Colon (tissue), 2 donors: ENCODE data around the gene JPH3.

Experiments
- FAIRE-seq: peaks from 2 replicates; lab custom pipeline; 2012; peaks lifted over from hg19 to GRCh38; lab: Jason Lieb, UNC
- donor health status: control.
- donor health status: control.

The JPH3 gene

DNA sequence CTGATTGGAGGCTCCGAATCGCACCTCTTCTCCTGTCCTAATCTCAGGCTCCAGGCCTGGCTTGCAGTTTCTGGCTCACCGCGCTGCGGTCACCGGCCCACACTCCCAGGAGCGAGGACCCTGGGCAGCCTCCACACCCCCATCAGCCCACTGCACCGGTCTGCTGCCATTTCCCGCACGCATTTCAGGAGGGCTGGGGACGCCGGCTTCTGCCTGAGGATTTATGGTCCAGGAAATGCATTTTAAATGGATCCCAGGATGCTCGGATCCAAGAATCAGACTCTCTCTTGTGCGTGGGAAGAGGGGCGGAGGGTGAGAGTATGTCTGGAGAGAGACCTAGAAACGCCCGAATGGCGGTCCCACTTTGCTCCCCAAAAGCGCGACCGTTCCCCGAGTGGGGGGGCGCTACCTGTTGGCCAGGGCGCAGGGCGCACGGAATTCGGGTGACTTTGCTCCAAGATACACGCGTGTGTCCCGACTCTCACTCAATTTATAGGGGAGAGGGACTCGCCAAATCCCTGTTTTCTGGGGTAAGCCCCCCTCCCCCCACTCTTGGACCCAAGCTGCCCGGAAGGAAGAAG, 817 bp upstream of the JPH3 start:
- no peak for FAIRE-seq

DNA sequence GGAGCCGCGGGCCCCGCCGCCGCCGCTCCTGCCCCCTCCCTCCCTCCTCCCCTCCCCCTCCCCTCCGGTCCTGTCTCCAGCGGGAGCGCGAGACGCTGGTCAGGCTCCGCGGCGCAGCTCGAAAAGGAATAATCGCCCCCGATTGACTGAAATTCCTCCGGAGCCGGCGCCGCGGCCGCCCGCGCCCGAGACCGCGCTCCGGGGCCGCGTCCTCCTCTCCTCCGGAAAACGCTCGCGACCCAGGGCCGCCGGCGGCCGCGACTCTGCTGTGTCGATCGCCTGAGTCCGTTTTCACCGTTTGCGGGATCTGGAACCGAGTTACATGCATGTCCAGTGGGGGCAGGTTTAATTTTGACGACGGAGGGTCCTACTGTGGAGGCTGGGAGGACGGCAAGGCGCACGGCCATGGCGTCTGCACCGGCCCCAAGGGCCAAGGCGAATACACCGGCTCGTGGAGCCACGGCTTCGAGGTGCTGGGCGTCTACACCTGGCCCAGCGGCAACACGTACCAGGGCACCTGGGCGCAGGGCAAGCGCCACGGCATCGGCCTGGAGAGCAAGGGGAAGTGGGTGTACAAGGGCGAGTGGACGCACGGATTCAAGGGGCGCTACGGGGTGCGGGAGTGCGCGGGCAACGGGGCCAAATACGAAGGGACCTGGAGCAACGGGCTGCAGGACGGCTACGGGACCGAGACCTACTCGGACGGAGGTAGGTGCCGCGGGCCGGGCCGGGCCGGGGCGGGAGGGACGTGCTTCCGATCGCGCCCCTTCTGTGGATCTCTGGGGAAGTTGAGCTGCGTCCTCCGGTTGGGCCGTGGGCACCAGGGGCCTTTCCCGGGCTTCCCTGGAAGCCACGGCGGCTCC, 744 bp downstream of the JPH3 start:
- no peak for FAIRE-seq

DNA sequence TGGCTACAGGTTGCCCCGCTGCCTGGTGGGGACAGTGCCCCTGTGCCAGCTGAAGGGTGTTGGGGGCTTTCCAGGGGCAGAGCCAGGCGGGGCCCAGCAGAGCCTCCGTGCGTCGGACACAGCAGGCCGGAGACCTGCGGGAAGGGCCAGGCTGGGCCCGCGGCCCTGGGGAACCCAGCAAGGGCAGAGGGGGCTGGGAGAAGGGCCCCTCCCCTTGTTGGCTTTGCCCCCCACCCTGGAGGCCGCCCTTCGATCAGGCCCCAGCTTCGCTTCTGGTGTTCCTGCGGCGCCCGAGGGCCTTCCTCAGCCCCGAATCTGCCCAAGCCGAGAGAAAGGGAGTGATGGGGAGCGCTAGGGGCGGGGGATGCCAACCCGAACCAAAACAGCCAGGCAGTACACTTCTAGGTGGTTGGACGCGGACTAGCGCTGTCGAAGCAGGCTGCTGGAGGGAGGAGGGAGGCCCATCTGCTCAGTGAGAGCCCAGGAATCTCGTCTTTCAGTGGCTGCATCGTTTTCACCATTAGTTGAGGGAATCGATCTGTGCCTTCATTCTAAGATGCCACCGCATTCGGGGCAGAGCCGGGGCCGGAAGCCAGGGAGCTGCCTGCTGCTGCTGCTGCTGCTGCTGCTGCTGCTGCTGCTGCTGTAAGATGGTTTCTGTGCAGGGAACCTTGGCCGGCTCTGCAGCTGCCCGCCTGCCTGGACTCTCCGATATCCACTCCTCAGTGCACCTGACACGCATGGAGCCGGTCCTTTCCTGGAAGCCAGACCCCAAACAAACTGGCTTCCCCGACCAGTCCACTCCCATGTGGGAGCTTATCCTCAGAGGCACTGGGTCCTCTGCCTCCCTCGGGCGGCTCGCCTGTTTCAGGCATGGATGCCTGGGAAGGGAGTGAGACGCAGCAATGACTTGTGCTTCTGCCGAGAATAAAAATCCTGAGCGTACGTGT, 1.7 kb downstream of the JPH3 start:
- no peak for FAIRE-seq

DNA sequence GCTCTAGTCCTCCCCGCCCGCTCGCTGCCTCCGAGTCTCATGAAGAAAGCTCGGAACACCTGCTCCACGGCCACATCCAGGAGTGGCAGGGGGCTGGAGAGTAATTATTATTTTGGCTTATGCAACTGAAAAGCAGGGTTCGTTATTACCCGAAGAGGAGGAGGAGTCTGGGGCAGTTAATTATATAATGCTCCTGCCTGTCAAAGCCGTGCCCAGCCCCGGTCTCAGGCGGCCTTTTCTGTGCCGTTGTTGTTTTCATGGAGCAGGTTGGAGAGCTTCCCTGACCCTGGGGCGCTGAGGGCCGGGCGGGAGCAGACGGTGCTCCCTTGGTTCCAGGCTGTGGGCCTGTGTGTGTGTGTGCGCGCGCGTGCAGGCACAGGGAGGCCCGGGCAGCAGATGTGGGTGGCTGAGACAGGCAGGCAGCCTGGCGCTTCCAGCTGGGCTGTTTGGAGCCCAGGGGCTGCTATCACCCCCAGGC, 2.4 kb downstream of the JPH3 start:
- no peak for FAIRE-seq

DNA sequence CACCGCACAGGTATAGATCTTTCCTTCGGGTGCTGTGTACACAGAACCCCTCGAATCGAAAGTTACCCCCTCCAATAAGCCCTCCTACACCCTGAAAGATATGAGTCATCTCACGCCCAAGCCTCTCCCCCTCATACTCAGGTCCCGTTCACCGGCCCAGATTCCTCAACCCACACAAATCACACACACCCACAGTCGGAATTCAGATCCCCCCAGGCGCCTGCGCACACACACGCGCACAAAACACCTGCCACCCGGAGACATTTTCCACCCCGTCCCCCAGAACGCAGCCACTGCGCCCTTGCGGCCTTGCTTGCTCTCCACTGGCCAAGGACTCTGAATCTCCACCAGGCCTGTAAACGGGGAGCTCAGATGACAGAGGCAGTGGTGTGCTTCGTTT, 4.9 kb downstream of the JPH3 start:
- FAIRE-seq: no peak

DNA sequence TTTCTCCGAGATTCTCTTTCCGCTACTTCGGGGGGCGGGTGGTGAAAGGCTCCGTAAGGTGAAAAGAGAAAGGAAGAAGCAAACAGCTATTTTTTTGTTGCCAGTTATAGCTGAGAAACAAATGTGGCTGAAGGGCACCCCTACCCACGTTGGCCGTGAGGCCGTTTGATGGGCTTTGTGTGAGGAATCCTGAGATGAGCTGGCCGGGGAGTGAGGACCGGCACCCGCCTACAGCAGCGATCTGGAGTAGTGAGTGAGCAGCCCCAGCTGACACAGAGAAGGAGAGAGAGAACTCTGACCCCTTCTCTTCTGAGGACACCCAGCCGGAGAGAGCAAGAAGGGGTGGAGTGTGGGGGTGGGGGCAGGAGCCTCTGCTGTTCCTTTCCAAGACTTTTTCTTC, 5.6 kb downstream of the JPH3 start:
- FAIRE-seq: no peak

DNA sequence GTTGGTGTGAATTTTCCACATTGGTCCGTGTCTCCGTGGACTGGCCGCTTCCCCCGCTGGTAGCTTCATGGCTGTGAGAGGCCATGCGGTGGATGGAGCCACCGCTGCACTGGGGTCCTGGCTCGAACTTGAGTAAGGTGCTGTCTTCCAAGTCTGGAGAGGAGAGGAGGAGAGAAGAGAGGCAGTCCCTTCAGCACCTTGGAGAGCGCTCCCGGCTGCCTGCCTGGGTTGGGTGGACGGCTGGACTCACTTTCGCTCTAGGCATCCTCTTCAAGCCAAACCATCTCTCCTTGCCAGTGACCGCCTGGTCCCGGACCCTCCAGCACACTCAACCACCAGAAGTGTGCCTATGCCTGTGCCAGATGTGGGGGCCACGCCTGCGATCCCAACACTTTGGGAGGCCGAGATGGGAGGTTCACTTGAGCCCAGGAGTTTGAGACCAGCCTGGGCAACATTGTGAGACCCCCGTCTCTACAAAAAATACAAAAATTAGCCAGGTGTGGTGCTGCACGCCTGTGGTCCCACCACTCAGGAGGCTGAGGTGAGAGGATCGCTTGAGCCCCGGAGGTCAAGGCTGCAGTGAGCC, 6.2 kb downstream of the JPH3 start:
- no peak for FAIRE-seq

DNA sequence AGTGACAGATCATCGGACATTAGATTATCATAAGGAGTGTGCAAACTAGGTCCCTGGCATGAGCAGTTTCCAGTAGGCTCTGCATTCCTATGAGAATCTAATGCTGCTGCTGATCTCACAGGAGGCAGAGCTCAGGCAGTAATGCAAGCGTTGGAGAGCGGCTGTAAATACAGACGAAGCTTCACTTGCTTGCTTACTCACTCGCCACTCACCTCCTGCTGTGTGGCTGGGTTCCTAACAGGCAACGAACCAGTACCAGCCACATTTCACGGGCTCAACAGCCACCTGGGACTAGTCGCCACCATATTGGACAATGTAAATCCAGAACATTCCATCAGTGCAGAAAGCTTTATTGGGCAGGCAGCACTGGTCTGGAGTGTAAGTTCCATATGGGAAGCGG, 7.7 kb downstream of the JPH3 start:
- FAIRE-seq: no peak

DNA sequence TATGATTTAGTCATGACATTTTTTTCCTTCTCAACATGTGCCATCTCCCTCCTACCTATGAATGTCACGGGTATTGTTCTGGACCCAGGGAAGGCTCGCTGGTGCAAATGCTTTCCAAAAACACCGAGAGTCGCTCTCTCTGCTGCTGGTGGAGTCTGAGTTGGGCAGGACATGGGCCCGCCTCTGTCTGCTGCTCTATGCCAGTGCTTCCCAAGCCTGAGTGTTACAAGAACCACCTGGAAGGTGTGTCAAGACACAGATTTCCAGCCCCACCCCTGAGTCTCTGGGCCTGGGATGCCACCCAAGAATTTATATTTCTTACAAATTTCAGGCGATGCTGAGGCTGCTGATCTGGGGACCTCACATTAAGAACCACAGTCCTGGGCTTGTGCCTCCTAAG, 9.1 kb downstream of the JPH3 start:
- FAIRE-seq: no peak

DNA sequence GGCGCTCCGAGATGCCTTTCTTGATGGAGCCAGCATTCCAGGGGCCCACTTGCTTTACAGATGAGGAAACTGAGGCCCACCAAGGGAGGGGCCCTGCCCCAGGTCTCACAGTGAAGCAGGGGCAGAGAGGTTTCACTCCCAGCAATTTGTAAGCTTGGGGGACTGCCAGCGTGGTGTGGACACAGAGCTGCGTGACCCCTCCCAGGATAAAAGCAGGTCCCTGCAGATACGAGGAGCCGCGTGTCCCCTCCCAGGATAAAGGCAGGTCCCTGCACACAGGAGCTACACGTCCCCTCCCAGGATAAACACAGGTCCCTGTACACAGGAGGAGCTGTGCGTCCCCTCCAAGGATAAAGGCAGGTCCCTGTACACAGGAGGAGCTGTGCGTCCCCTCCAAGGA, 11.7 kb downstream of the JPH3 start:
- no peak for FAIRE-seq

DNA sequence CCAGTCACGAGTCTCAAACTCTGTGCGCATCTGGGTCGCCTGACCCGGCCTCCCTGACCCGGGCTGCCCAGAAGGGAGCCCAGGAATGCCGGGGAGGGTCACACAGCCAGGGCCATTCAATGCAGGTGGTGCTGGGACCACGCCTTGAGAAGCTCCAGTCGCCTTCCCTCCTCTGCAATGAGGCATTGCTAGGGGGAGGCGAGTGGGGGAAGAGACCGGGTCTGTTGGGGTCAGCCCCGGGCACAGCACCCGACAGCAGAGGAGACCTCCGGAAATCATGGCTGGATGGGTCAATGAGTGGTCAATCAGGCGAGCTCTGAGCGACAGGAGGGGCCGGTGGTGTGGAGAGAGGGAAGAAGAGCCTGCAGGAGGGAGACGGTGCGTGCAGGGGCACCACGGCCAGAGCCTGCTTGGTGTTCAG, 13.3 kb downstream of the JPH3 start:
- FAIRE-seq: no peak

DNA sequence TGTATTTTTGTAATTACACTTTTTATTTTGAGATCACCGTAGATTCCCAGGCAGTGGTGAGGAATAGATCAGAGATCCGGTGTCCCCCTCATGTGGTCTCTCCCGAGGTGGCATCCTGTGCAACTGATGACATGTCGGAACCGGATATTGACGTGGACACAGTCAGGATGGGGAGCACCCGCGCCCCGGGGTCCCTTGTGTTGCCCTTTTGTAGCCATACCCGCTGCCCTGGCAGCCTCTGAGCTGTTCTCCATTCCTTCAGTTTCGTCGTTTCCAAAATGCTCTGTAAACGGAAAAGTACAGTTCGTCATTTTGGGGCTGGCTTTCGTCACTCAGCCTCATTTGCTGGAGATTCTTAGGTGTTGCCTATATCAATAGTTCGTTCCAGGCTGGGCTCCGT, 14.2 kb downstream of the JPH3 start:
- no peak for FAIRE-seq

DNA sequence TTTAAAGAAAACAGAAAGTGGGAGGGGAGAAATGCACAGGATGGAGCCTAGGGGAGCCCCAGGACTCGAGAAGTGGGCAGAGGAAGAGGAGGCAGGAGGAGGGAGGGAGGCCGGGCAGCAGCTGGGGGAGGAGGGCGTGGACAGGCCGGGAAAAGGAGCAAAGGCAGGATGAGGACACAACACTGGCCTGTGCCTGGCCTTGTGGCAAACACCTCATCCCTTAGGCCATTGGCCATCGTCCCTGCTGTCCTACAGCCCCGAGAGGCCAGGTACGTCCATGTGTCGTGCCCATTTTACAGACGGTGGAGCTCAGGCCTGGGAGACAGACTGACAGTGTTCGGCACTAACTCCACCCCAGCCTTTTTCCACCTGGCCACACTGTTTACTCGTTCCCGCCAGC, 15.9 kb downstream of the JPH3 start:
- no peak for FAIRE-seq

DNA sequence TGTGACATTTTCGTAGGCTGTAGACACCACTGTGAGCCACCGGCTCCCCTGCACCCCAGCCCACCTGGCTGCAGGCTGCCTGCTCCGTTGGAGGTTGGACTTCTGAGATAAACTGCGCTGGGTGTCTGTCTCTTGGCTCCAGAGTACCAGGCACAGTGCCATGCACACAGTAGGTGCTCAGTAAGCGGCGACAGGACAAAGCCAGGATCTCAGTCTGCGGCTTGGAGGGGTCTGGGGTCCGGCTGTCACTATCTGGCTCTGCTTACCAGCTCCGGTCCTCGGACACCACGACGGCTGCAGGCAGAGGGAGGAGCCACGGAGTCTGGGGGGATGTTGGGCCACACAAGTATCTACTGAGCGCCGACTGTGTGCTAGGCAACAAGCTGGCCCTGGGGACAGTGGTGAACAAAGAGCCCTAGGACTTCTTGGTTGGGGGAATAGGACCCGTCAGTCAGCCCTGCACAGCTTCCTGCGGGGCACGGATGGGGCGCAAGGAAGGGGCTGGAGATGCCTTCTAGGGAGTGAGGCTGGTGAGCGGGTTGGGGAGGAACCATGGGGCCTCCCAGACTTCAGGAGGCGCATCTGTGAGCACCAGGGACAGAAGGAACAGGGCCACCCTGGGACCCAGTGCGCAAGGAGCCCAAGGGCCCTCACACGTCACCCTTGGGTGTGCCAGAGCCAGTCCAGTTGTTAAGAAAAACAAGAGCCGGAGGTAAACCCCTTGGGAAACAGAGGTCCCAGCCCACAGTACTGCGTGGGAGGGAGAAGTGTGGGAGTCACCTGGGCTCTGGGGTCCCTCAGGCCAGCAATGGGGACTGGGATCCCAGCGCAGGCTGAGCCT, 17.3 kb downstream of the JPH3 start:
- no peak for FAIRE-seq

DNA sequence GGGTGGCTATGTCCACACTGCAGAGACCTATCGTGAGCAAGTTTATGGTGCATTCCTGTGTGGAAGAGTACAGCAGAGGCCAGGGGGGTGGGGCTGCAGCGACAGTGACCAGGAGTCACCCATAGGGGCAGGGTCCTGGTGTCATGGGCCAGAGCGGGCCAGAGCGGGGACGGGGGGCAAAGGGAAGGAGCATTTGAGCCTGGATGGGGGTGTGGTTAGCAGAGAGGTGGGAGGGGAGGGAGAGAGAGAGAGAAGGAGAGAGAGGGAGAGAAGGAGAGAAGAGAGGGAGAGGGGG, 17.8 kb downstream of the JPH3 start:
- FAIRE-seq: no peak

DNA sequence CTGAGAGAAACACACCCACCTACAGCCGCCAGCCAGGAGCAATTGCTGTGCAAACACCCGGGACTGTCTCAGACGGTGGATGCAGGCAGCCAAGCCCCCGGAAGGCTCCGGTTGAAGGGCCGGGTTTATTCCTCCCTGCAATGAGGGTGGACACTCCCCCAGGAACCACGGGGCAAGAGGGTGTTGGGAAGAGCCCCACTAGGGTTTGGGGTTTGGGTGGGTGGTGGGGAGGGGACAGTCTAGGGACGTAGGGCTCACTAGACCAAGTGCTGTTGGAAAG, 19.2 kb downstream of the JPH3 start:
- FAIRE-seq: no peak

DNA sequence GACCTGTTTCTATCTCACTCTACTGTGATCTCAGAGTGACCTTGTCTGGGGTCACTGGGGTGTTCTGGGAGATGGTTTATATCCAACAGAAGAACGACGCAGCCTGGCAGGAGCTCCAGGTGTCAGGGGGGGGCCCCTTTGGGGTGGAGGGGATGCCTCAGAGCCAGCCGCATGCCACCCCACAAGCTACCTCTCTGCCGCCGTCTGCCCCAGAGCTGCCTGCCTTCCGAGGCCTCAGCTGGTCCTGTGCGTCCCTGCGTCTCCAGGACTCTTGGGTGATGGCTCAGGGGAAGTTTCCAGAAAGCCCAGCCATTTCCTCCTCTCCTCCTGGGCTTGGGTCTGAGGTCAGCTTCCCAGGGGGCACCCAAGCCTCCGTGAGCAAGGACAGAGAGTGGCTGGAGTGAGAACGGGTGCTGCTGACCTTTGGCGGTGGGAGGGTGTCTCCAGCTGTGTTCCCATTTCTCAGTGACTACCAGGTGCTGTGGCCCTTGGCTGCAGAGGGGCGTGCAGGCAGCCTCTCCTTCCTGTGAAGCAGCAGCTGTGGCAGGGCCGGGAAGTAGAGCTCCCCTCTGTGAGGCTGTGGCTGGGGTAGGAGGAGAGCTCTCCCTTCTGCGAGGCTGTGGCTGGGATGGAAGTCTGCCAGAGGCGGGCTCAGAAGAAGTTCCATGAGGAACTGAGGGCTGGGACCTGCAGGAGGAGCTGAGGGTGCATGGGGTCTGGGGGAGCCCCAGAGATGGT, 19.8 kb downstream of the JPH3 start:
- FAIRE-seq: no peak

DNA sequence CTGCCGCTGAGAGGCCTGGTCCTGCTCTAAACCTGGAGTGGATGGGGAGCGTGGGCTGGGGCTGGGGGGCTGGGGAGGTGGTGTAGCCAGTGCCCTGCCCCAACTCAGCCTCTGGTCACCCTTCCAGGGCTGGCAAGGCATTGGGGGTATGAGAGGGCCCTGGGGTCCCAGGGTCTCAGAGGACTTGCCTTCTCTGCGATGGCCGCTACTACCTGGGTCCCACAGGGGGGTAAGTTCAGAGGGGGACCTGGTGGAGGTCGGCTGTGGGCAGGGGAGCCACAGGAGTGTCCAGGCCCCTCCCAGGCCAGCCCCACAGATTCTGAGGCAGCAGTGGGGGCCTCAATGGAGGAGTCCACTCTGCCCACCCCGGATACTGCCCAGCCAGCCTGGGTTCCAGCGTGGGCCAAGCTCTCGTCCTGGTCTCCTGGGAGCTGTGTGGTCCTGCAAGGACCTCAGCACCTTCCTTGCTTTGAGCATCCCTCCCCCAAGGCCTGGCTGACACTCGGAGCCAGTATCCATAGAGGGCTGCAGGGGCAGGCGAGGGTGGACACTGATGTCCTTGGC, 20.5 kb downstream of the JPH3 start:
- FAIRE-seq: no peak

DNA sequence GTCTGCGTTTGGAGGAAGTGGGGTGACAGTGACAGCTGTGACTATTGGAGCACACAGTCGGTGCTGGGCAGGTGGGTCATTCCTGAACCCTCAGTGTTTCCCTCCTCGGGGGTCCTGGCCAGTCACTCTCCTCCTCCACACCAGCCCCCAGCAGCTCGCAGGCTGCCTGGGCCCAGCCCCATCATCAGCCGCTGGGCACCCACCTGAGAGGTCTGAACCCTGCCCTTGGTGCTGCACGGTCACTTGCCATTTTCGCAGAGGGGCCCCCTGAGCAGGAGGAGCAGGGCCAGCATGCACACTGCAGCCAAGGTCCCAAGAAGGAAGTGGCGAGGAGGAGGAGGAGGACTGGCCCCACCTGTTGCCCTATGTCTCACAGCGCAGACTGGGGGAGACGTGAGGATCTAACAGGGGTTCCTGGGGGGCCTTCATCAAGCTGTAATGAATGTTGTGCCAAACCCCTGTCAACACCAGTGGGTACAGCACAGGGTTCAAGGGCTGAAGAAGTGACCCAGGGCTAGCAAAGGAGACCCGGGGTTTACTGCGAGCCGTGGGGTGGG, 23.0 kb downstream of the JPH3 start:
- FAIRE-seq: no peak

DNA sequence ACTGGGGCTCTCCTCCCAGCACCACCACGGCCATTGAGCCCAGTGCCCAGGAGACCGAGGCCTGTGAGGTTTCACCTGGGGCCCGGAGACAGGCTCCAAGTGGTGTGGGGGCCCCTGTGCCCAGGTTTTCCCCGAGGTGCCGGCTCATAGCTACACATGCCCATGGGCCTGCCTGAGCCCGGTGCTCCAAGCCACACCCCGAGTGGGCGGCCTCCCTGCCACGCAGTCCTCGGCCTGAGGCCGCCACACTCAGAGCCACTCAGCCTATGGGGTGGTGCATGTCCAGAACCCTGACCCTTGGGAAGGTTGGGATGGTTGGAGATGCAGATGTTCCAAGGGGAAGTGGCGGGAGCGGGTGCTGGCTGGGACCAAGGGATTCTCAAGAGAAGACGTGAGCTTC, 24.1 kb downstream of the JPH3 start:
- no peak for FAIRE-seq

DNA sequence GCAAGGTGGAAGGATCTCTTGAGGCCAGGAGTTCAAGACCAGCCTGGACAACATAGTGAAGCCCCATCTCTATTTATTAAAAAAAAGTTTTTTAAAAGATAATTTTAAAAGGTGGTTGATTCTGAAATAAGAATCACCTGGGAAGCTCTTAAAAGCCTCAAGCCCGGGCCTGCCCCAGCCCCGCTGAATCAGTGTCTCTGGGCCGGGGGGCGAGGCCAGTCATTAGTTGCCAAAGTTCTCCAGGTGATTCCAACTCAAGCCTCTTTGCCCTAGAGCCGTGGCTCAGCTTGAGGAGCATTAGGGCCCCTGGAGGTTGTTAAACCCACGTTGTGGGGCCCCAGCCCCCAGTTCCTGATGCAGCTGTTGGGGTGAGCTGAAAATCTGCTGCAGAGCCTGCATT, 24.6 kb downstream of the JPH3 start:
- no peak for FAIRE-seq
